ENCODE data around the gene PPOX. TPM values are rescaled to one million over a fixed set of nuclear protein-coding genes. Genes with fewer than 3 reads are reported as not detected.

The PPOX gene
- total RNA-seq, 1 experiment from 2014 or later = 24.2 TPM

- Histone ChIP-seq H3K9me3 (ENCODE audit: control insufficient read depth in 1 of 2, insufficient read depth in 1 of 2, low read depth in 1 of 2, low read length in 2 of 2) (no peaks in the 10 kb centered on the region), H3K9me2 (ENCODE audit: insufficient read depth) (0 out of 2 replicates have a peak, but pooled peaks cover 3% of the 10 kb centered on the region), H3K36me3 (ENCODE audit: control insufficient read depth in 1 of 2, insufficient read depth in 2 of 2, low read length in 2 of 2) (peaks cover 0 to 2% of the 10 kb centered on the region in 2 experiments; a peak in 1 of 4 replicates), H4K20me1 (ENCODE audit: insufficient read depth) (no peaks in the 10 kb centered on the region), H2AFZ (ENCODE audit: low read depth, low read length, poor library complexity, severe bottlenecking) (no peak overlapping the region), H3K4me3 (replicated peaks in 1 of 2; ENCODE audit: low read depth in 1 of 2, low read length in 2 of 2) (no peak overlapping the region), H3K4me2 (ENCODE audit: low read length) (no peak overlapping the region), H3K27ac (ENCODE audit: low read depth, low read length) (no peak overlapping the region), H3K9ac (ENCODE audit: low read length) (no peak overlapping the region), H3K4me1 (ENCODE audit: control insufficient read depth in 1 of 2, insufficient read depth in 2 of 2, low read length in 2 of 2) (peaks cover under 1 to 1% of the 10 kb centered on the region in 2 experiments; a peak in 3 of 4 replicates), H3K79me2 (ENCODE audit: insufficient read depth, low read length) (no peaks in the 10 kb centered on the region), H3K27me3 (ENCODE audit: insufficient read depth, low read length) (no peaks in the 10 kb centered on the region)
- BruUV-seq (replicated peaks) = no TSS peak
- intact Hi-C loops (cut with micrococcal nuclease) = no loop called here
- no peak for DNase-seq (ENCODE audit: low read depth, low spot score)
- TF ChIP-seq EZH2 (IDR thresholded peaks at IDR 0.05) (no peak), FOSL1 (IDR thresholded peaks at IDR 0.05; ENCODE audit: low read depth) (no peak), TCF7L2 (IDR thresholded peaks at IDR 0.05; ENCODE audit: borderline replicate concordance, extremely low read depth, insufficient read depth, insufficient read length) (peak; percentile 46), REST (IDR thresholded peaks at IDR 0.05; ENCODE audit: low read depth) (no peak)
- ChIA-PET POLR2A (no interaction called here), RAD21 (ENCODE audit: low non-redundant PET in 1 of 2, low total read pairs in 2 of 2, uncharacterized antibody in 2 of 2, unreplicated experiment in 2 of 2) (no interaction called here), CTCF (no interaction called here)
- no peak for ATAC-seq
These were observed 53.8 kb downstream of the PPOX start for GRCh38 chr1:161220002-161220401.

Other genes with a start within 250 kb of the PPOX start
- 0.20 TPM for gene ITLN2, start 211.6 kb upstream of the PPOX start, total RNA-seq (2021; ENCODE audit: unreplicated experiment)
- gene F11R, start 145.3 kb upstream of the PPOX start, total RNA-seq (2021; ENCODE audit: unreplicated experiment) = 86.7 TPM
- 116 TPM for gene TSTD1, start 127.5 kb upstream of the PPOX start, total RNA-seq (2021; ENCODE audit: unreplicated experiment)
- 48.0 TPM for gene USF1, start 120.4 kb upstream of the PPOX start, total RNA-seq (2021; ENCODE audit: unreplicated experiment)
- gene ARHGAP30, start 96.5 kb upstream of the PPOX start, total RNA-seq (2021; ENCODE audit: unreplicated experiment) = 0.39 TPM
- 3.3 TPM for gene NECTIN4, start 76.9 kb upstream of the PPOX start, total RNA-seq (2021; ENCODE audit: unreplicated experiment)
- 1.4 TPM for gene KLHDC9, start 68.1 kb upstream of the PPOX start, total RNA-seq (2021; ENCODE audit: unreplicated experiment)
- 179 TPM for gene PFDN2, start 48.4 kb upstream of the PPOX start, total RNA-seq (2021; ENCODE audit: unreplicated experiment)
- 65.9 TPM for gene NIT1, start 48.3 kb upstream of the PPOX start, total RNA-seq (2021; ENCODE audit: unreplicated experiment)
- gene DEDD, start 33.8 kb upstream of the PPOX start, total RNA-seq (2021; ENCODE audit: unreplicated experiment) = 32.8 TPM
- gene UFC1, start 12.4 kb upstream of the PPOX start, total RNA-seq (2021; ENCODE audit: unreplicated experiment) = 63.7 TPM
- 22.1 TPM for gene USP21, start 6.9 kb upstream of the PPOX start, total RNA-seq (2021; ENCODE audit: unreplicated experiment)
- gene B4GALT3, start 11.1 kb downstream of the PPOX start, total RNA-seq (2021; ENCODE audit: unreplicated experiment) = 53.7 TPM
- not detected for gene ADAMTS4, start 32.6 kb downstream of the PPOX start, total RNA-seq (2021; ENCODE audit: unreplicated experiment)
- gene NDUFS2, start 35.9 kb downstream of the PPOX start, total RNA-seq (2021; ENCODE audit: unreplicated experiment) = 82.7 TPM
- 0.86 TPM for gene FCER1G, start 48.9 kb downstream of the PPOX start, total RNA-seq (2021; ENCODE audit: unreplicated experiment)
- gene APOA2, start 57.2 kb downstream of the PPOX start, total RNA-seq (2021; ENCODE audit: unreplicated experiment) = not detected
- gene TOMM40L, start 59.6 kb downstream of the PPOX start, total RNA-seq (2021; ENCODE audit: unreplicated experiment) = 9.8 TPM
- not detected for gene NR1I3, start 71.8 kb downstream of the PPOX start, total RNA-seq (2021; ENCODE audit: unreplicated experiment)
- not detected for gene PCP4L1, start 92.3 kb downstream of the PPOX start, total RNA-seq (2021; ENCODE audit: unreplicated experiment)
- gene MPZ, start 143.5 kb downstream of the PPOX start, total RNA-seq (2021; ENCODE audit: unreplicated experiment) = 3.6 TPM
- 192 TPM for gene SDHC, start 148.0 kb downstream of the PPOX start, total RNA-seq (2021; ENCODE audit: unreplicated experiment)
- gene CFAP126, start 201.4 kb downstream of the PPOX start, total RNA-seq (2021; ENCODE audit: unreplicated experiment) = not detected